Hindlimb muscle (tissue), 1 donor: ENCODE results near the gene TGFBI. TPM values are rescaled to one million over a fixed set of nuclear protein-coding genes. Genes with fewer than 3 reads are reported as not detected.
A peak's percentile ranks its signal among the peaks of the same experiment; 100 is the strongest.

Experiments
- DNase-seq: peaks from one replicate; pipeline ENCODE4 v3.0.0-alpha.2; 2013
- polyA plus RNA-seq: library from polyadenylated mRNA; unstranded; fragments of 120-200 nt; gene quantifications from one replicate; pipeline ENCODE4 v1.2.1, GENCODE V29; 2013; ENCODE audit not compliant: insufficient read length

TGFBI gene
- 148 TPM for polyA plus RNA-seq

DNA sequence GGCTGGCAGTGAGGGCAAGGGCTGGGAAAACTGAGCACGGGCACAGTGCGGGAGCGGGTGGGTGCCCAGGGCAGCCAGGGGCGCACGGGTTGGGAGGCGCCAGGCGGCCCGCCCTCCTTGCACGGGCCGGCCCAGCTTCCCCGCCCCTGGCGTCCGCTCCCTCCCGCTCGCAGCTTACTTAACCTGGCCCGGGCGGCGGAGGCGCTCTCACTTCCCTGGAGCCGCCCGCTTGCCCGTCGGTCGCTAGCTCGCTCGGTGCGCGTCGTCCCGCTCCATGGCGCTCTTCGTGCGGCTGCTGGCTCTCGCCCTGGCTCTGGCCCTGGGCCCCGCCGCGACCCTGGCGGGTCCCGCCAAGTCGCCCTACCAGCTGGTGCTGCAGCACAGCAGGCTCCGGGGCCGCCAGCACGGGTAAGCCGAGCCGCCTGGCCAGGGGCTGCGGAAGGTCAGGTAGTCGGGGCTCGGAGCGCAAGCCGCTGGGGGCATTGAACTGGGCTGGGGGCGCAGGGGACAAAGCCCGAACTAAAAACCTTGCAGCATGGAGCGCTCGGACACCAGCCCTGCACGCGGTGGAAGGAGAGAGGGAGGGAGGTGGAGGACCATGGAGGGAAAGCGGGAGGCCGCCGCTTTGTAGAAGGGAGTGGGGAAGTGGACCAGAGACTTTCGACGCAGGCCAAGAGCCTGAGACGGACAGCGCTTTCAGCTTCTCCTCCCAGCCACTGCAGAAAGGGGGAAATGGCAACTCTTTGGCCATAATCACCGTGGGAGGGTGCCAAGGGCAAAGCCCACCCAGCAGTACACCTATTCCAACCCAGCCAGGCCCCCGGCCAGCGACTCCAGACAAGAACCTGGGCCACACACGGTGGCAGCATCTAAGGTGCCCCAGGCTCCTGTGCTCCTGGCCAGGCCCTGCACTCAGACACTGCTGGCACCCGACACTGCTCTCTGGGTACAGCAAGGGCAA lies at the start of gene TGFBI:
TSS of gene TGFBI (plus strand) at position 207 of the 961 bp plus-strand sequence. CDS start at position 275, 68 bp downstream.
- peak; percentile 81 for DNase-seq

DNA sequence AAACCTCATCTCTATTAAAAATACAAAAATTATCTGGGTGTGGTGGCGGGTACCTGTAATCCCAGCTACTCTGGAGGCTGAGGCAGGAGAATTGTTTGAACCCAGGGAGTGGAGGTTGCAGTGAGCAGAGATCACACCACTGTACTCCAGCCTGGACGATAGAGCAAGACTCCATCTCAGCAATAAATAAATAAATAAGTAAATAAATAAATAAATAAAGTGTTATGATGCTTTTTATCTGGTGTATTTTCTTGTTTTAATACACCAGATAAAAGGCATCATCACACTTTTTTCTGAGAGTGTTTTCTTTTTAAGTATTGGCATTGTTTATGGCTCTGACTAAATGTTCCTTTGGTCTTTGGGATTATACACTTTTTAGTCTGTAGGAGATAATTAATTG lies 49.8 kb upstream of the TGFBI start:
- DNase-seq = no peak

DNA sequence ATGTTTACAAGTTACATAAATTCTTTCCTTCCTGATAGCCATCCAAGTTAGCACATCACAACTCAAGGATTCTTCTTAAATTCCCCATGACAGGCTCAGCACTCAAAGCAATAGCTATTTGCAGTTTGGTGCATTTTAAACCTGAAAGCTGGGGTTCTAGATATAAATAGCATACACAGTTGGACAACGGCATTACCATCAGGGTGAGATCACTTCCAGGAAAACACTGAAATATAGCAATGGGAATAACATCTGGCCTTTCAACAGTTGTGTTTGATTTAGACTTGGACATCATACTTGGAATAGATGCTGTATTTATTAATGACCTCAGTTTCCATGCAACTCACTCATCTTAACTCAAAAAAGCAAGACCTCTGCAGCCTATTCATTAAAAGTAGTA lies 49.3 kb upstream of the TGFBI start:
- peak; percentile 90 for DNase-seq

DNA sequence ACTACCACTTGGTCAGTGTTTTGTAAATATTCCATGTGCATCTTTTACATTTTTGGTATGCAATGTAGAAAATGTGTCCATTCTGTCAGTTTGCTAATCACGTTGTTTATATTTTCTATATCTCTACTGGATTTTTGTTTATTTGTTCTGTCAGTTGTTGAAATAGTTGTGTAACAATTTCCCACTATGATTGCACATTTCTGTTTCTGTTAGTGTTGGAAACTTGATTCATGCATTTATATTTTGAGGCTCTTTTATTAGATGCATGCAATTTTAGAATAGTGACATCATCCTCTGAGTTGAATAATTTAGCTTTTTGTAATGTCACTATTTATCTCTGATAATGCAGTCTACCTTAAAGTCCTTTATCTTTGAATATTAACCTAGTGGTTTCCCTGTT lies 48.2 kb upstream of the TGFBI start:
- no peak for DNase-seq

DNA sequence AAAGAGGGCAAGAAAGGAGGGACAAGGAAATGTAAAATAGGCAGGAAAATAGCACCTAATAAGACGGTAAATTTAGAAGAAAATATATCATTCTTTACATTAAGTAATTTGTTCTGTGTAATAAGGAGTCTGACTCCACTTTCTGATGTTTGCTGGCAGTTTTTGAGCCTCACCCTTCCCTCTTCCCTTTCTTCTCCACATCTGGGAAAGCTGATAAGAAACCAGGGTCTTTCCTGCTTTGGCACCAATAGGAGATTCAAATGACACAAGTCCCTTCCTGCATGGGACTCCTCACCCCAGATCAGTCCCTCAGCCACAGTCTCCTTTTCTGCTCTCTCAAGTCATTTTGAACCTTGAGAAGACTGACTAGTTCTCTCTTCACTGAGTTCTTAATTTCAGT lies 42.8 kb upstream of the TGFBI start:
- no peak for DNase-seq

DNA sequence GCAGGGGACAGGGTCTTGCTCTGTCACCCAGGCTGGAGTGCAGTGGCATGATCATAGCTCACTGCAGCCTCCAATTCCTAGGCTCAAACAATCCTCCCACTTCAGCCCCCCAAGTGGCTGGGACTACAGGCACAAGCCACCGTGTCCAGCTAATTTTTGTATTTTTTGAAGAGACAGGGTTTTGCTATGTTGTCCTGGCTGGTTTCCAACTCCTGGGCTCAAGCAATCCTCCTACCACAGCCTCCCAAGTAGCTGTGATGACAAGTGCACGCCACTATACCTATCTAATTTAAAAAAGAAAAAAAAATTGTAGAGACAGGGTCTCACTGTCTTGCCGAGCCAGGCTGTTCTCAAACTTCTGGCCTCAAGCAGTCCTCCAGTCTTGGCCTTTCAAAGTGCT lies 42.4 kb upstream of the TGFBI start:
- no peak for DNase-seq

DNA sequence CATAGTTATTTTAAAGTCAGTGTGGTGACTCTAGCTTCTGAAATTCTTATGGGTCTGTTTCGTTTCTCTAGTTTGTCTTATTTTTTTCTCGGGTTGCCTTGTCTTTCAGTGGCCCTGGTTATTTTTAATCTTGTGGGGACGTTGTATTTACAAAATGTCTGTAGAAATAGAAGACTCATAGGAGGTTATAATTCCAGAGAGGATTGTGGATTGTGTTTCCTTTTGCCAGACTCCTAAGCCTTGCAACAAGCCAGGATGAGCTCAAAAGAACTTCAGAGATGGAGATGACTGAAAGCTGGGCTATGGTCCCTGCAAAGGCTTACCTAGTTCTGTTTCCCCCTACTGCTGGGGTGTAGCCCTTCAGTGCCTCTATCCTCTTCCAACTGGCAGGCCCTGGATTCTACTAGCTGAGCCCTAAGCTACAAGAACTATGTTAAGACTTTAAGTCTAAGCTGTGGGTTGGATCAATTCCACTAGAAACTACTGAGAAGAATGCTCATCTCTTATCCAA lies 41.8 kb upstream of the TGFBI start:
- DNase-seq = no peak

DNA sequence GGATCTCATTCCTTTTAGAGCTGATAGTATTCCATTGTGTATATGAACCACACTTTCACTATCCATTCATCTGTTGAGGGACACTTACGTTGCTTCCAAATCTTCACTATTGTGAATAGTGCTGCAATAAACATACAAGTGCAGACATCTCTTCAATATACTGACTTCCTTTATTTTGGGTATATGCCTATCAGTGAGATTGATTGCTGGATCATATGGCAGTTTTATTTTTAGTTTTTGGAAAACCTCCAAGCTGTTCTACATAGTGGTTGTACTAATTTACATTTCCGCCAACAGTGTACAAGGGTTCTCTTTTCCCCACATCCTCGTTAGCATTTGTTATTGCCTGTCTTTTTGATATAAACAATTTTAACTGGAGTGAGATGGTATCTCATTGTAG lies 40.2 kb upstream of the TGFBI start:
- no peak for DNase-seq

DNA sequence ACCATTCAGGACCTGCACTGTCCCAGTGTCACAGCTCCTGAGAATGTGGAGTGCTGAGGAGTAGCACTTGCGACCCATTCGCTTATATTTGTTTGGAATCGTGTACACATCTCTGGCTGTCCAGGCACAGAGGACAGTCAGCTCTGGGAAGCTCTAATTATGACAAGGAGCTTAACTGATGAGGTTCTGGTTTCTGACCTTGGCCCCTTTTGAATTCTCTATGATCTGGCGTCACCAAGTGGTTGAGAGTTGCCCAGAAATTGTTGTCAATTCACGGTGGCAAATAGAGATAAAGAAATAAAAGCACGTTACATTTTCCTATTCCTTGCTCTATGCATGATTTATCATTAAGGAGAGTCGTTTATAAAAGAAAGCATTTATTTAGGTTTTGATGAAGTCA lies 39.1 kb upstream of the TGFBI start:
- no peak for DNase-seq

DNA sequence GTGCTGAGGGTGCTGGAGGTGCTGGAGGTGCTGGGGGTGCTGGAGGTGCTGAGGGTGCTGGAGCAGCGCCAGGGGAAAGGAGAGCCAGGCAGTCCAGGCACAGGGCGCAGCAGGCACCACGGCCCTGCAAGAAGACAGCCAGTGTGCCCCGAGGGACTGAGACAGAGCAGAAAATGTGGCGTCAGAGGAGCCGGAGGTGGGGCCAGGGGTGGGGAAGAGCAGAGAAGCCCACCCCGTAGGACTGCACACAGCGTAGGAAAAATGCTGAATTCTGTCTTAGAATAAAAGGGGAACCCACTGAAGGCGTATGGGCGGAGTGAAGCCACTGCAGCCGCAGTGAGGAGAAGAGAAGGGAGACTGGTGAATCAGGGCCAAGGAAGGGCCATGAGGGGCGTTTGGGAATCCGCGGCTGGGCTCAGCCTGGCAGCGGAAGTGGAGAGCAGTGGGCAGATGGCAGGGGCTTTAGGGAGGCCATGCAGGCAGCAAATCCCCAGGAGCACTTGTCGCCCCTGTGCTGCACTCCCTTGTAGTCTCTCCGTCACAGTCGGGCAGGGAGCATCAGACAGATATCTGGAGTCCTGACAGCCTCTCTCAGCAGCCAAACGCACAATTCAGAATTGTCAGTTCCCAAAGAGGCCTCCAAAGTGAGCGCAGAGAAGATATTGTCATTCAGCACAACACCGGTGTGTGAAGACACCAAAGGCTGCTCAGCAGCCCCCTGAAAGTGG lies 38.1 kb upstream of the TGFBI start:
- DNase-seq = no peak

DNA sequence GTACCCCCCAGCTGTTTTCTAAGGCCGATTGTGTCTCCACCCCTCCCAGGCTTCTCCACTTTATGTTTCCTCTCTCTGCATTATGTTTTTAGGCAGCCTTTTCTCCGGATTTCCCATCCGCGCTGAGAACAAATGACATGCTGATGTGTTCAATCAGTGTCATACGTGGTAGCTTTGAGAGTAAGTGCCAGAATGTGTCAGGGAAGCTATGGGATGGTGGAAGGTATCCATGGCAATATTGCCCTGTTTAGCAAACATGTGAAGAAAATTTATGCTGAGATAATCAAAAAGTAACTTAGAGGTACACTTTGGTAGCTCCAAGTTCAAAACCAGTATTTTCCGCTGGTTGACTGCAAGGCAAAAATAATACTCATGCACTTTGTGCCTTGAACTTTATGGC lies 37.4 kb upstream of the TGFBI start:
- DNase-seq = no peak

DNA sequence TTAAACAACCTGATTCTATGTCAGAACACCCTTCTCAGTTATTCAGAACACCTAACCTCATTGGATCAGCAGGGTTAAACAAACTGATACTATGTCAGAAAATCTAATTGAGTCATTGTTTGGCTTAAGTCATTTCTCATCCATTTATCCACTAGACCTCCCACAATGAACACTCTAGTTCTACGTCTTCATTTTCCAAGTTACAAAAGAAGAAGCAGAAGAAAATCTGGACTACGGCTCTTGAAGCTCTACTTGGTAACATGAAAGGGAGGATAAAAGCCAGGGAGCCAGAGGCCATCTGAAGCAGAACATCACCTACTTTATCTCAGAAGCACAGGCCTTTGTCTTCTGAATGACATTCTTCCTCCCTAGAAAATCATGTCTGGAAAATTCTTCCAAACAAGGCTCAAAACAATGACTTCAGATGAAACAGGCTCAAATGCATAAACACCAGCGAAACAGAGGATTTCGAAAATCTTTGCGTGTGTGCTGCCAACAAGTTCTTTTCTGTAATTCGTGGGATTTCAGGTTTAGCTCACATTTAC lies 35.4 kb upstream of the TGFBI start:
- DNase-seq = no peak

DNA sequence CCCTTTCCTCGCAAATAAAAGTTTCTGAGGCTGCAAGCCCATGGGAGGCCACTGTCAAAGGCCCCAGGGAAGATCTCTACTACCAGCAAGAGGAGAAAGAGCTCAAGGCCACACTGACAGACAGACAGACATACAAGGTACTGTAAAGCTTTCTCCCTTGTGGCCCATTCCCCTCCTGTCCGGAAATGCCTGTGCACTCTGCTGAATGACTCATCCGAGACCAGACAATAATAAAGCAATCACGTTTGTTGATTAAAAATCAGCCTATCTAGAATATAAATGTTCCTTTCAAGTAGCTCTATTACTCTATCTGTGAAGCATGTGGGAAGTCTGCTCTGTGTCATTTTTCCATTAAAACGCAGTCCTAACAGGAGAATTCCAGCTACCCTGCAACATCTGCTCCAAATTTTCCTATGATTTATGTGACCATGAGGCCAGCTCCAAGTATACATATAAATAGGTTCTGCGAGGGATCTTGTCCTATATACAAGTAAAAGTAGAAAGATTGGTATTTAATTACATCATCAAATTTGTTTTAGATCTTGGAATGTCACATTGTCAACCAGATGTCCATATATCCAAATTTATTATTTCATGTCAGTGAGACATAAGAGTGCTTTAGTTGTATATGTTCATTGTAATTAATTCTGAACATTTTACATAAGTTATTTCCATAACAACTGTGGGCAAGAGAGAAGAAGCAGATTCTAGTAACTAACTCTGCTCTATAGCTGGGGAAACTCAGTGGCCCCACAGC lies 34.7 kb upstream of the TGFBI start:
- DNase-seq = peak; percentile 78

DNA sequence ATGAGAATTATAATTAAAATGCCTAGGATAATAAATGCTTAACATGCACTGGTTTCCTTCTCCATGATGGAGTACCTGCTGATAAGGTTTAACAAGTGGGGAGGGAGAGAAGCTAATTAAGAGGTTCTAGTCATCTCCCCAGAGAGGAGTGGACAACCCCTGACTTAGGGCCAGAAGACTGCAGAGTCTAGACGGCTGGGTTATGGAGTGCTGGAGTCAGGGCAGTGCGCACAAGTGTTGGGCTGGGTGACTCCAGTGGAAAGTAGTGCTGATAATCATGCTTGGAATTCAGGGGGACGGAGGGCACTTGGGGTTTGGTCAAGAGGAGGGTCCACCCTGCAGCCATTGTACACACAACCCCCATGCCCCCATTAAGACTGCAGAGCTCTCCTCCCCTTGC lies 32.8 kb upstream of the TGFBI start:
- no peak for DNase-seq

DNA sequence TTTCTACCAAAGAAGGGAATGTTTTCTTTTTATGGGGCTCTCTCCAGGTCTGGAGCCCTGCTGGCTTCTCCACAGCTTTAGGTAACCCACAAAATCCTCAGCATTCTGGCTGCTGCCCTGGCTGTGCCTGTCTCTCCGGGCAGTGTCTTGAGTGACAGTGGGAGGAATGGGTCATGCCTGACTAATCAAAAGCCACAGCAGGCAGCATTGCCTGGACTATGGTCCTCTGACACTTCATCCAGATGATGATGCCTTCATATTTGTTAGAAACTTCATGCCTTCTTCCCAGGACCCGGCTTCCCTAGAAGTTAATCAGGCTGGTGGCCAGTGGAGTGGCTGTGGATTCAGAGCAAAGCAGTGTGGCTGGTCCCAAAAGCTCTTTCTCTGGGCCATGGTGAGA lies 32.2 kb upstream of the TGFBI start:
- no peak for DNase-seq

DNA sequence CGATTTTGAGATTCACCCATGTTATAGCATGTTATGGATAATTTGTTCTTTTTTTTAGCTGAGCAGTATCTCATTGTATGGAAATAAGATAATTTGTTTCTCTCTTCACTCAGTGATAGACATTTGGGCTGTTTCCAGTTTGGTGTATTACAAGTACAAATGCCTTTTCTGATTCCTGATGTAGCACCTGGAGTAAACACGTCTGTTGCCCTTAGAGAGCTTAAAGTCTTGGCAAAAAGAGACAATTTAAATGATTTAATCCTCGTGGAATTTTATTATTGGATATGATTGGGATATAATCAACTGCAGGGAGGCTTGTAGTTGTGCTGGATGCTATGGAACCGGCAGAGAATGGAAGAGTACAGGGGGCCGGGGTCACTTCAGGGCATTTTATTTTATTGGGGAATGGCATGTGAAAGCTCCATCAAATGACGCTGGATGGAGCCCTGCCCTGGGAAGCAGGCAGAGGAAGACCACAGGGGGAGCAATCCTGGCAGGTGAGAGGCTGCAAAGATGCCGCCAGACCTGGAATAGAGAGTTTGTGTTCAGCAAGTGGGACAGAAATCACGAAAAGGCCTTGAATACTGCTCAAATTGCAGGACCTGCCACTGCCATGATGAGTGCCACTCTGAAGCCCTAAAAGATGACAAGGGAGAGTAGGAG lies 31.0 kb upstream of the TGFBI start:
- no peak for DNase-seq

DNA sequence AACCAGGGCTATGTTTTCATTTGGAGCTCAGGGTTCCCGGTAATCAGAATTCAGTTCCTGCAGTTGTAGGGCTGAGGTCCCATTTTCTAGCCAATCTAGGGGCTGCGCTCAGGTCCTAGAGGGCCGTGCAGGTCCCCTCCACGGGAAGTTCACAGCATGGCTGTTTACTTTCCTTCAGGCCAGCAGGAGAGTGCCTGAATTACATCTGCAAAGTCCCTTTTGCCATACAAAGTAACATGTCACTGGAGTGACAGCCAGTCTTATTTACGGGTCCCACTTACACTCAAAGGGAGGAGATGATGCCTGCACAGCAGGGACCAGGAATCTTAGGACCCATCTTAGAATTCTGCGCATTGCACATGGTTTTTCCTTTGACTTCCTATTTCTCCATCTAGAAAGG lies 29.9 kb upstream of the TGFBI start:
- no peak for DNase-seq

DNA sequence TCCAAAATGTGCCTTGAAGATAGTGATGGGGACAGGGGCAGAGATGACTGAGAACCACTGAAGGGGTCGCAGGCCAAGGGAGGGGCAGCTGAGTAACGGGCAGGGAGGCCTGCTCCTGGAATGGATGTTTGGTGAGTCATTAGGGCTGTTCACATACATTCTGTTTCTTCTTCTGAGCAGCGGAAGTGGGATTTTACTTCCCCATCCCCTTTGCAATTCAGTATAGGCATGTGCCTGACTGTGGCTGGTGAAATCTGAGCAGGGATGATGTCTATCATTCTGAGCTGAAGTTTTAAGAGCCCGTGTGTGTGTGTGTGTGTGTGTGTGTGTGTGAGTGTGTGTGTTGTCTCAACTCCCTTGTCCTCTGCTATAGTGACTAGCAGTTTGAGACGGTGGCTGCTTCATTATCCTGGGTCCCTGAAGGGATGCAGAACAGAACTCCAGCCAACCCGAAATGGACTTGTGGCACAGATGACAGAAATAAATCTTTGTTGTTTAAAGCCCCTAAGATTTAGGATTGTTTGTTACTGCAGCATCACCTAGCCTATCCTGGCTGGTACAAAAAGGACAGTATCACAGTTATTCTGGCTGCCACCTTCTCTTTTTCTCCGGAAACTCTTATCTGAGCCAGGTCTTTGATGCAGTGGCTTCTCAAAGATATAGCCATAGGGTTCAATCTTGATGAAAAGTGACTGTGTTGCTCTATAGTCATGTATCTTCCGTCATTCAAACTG lies 29.2 kb upstream of the TGFBI start:
- DNase-seq = no peak

DNA sequence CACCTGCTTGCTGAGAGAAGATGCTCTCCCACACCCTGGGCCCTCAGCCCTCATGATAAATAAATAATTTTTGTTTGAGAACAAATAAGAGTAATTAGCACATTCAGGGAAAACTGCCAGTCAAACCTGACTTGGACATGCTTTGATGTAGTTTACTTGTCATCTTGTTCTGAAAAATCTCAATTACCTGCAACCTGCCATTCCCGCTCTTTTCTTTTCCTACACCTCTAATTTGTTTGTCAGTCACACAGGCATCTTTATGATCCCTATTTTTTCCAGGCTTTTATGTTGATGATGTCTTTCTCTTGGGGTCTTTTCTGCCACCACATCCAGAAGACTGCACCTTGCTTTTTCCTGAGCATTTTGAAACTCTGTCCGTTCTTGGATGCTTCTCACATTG lies 28.6 kb upstream of the TGFBI start:
- no peak for DNase-seq

DNA sequence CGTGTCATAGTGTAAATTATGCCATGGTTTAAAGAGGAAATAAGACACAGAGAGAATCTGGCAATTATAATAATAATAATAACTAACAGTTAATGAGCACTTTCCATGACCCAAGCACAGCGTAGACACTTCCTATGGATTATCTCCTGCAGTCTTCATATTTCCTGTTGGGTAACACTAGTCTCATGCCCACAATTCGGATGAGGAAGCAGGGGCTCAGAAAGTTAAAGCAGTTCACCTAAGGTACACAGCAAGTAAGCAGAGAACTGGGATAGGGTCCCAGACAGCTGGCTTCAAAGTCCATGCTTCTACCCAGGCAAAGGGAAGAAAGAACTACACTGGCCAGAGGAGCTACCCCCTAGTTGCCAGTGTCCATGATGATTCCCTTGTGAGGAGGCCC lies 27.9 kb upstream of the TGFBI start:
- DNase-seq = no peak

DNA sequence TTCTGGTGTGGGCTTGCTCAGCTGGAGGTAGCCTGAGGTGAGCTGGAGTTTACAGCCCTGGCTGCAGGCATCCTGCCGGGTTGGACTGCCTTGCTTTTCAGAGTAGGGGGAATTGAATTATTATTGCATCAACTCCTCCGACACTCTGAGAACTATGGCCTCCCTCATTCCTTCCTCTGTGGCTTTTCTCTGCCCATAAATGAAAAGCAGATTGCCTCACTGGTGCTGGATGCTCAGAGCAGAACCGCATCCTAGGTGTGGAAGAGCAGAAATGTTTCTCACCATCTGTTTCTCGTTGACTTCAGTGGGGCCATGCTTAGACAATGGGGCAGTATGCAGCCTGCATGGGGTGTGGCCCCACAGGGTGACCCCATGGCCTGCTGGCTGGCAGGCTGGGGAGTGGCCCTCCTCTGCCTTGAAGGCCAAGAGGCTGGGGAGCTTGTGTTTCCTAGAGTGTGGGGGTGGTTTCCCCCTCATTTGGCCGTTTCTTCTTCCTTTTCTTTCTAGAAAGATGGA lies 27.3 kb upstream of the TGFBI start:
- DNase-seq = no peak
